ENCODE data around the gene PRLR. TPM values are rescaled to one million over a fixed set of nuclear protein-coding genes. Genes with fewer than 3 reads are reported as not detected.

Gene PRLR
- total RNA-seq, 1 donor from 2014 or later = 0.93 TPM

DNA sequence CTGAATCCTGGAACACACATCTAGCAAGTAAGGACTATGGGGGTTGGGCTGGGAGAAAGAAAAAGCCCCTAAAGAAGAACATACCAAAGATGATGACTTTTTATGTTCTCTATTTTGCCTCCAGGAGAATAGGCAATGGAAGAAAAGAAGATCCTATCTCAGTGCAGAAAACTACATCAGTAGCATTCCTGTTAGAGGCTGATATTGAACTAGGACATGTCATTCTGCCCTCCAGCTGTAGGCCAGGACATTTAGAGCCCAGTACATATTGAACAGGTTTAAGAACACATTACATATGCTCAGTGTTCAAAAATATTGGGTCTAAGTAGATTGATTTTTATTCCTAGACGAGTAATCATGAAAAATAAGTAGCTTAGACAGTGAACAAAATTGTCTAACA is 24.7 kb downstream of the PRLR start:
- TF ChIP-seq EZH2 (IDR thresholded peaks at IDR 0.05; ENCODE audit: insufficient read depth, low read length) = no peak
- TF ChIP-seq, protein P1, sequence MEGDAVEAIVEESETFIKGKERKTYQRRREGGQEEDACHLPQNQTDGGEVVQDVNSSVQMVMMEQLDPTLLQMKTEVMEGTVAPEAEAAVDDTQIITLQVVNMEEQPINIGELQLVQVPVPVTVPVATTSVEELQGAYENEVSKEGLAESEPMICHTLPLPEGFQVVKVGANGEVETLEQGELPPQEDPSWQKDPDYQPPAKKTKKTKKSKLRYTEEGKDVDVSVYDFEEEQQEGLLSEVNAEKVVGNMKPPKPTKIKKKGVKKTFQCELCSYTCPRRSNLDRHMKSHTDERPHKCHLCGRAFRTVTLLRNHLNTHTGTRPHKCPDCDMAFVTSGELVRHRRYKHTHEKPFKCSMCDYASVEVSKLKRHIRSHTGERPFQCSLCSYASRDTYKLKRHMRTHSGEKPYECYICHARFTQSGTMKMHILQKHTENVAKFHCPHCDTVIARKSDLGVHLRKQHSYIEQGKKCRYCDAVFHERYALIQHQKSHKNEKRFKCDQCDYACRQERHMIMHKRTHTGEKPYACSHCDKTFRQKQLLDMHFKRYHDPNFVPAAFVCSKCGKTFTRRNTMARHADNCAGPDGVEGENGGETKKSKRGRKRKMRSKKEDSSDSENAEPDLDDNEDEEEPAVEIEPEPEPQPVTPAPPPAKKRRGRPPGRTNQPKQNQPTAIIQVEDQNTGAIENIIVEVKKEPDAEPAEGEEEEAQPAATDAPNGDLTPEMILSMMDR (IDR thresholded peaks at IDR 0.05; ENCODE audit: insufficient read depth, low read depth, low read length) = no peak
- FAIRE-seq = no peak
- Histone ChIP-seq H2AFZ (ENCODE audit: low read depth, low read length) (no peak overlapping the region), H3K9me3 (ENCODE audit: insufficient read depth, low read depth, low read length) (no peaks in the 10 kb centered on the region), H3K27ac (ENCODE audit: low read depth, low read length) (no peak overlapping the region), H3K79me2 (ENCODE audit: insufficient read depth, low read length) (no peaks in the 10 kb centered on the region), H3K9ac (ENCODE audit: low read length) (no peak overlapping the region), H3K27me3 (ENCODE audit: insufficient read depth, low read length) (peaks cover 5% of the 10 kb centered on the region), H3K4me3 (ENCODE audit: insufficient read depth, low read depth, low read length) (no peak overlapping the region), H3K4me1 (ENCODE audit: insufficient read depth, low read length) (no peaks in the 10 kb centered on the region), H4K20me1 (ENCODE audit: insufficient read depth, low read length) (no peaks in the 10 kb centered on the region), H3K4me2 (ENCODE audit: low read length) (no peak overlapping the region), H3K36me3 (ENCODE audit: insufficient read depth, low read length) (no peaks in the 10 kb centered on the region)
- DNase-seq (ENCODE audit: low read depth) = no peak
- Mint-ChIP-seq H3K9me3 (ENCODE audit: unreplicated experiment) (no peaks in the 10 kb centered on the region), H3K4me1 (ENCODE audit: low read depth, unreplicated experiment) (no peaks in the 10 kb centered on the region), H3K27ac (ENCODE audit: unreplicated experiment) (no peak overlapping the region), H3K27me3 (ENCODE audit: low read depth, unreplicated experiment) (no peaks in the 10 kb centered on the region), H3K36me3 (ENCODE audit: low read depth, unreplicated experiment) (no peaks in the 10 kb centered on the region), H3K4me3 (ENCODE audit: unreplicated experiment) (no peak overlapping the region)

- H3K4me3 ChIP-seq (ENCODE audit: insufficient read depth, low read depth, low read length) = no peak overlapping the region
- H2AFZ ChIP-seq (ENCODE audit: low read depth, low read length) = no peak overlapping the region
- Mint-ChIP-seq H3K27me3 (ENCODE audit: low read depth, unreplicated experiment) (no peaks in the 10 kb centered on the region), H3K9me3 (ENCODE audit: unreplicated experiment) (no peaks in the 10 kb centered on the region), H3K36me3 (ENCODE audit: low read depth, unreplicated experiment) (no peaks in the 10 kb centered on the region), H3K27ac (ENCODE audit: unreplicated experiment) (no peak overlapping the region), H3K4me1 (ENCODE audit: low read depth, unreplicated experiment) (no peaks in the 10 kb centered on the region), H3K4me3 (ENCODE audit: unreplicated experiment) (no peak overlapping the region)
- H3K79me2 ChIP-seq (ENCODE audit: insufficient read depth, low read length) = no peaks in the 10 kb centered on the region
- no peaks in the 10 kb centered on the region for H3K36me3 ChIP-seq (ENCODE audit: insufficient read depth, low read length)
- no peaks in the 10 kb centered on the region for H3K4me1 ChIP-seq (ENCODE audit: insufficient read depth, low read length)
- H3K27ac ChIP-seq (ENCODE audit: low read depth, low read length) = no peak overlapping the region
- no peak for TF ChIP-seq EZH2 (IDR thresholded peaks at IDR 0.05; ENCODE audit: insufficient read depth, low read length)
- TF ChIP-seq, protein P1 (IDR thresholded peaks at IDR 0.05; ENCODE audit: insufficient read depth, low read depth, low read length) = no peak
- peaks cover 5% of the 10 kb centered on the region for H3K27me3 ChIP-seq (ENCODE audit: insufficient read depth, low read length)
- DNase-seq (ENCODE audit: low read depth) (no peak), FAIRE-seq (peak; percentile 5)
- H3K9ac ChIP-seq (ENCODE audit: low read length) = no peak overlapping the region
- no peaks in the 10 kb centered on the region for H4K20me1 ChIP-seq (ENCODE audit: insufficient read depth, low read length)
- no peak overlapping the region for H3K4me2 ChIP-seq (ENCODE audit: low read length)
- H3K9me3 ChIP-seq (ENCODE audit: insufficient read depth, low read depth, low read length) = no peaks in the 10 kb centered on the region
Measured at GRCh38 chr5:35205186-35205585, 25.1 kb downstream of the PRLR start.

DNA sequence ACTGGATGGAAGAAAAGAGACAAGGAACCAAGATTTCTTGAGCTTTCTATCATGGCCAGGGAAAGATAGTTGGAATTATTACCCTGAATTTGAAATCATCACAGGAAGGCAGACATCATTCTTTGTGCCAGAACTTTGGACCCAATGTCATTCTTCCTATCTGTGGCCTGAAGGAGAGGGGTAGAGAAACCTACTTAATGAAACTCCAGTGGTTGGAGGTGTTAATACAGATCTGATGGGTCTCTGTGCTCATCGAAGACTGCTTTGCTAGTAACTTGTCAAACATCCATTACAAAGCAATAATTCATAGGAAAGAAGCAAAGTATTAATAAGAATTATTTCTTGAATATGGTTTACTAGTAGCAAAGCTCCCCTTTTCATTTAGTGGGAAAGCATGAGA is 26.9 kb downstream of the PRLR start:
- H3K9ac ChIP-seq (ENCODE audit: low read length) = no peak overlapping the region
- Mint-ChIP-seq H3K4me1 (ENCODE audit: low read depth, unreplicated experiment) (peaks cover 5% of the 10 kb centered on the region), H3K4me3 (ENCODE audit: unreplicated experiment) (no peak overlapping the region), H3K9me3 (ENCODE audit: unreplicated experiment) (no peaks in the 10 kb centered on the region), H3K27me3 (ENCODE audit: low read depth, unreplicated experiment) (no peaks in the 10 kb centered on the region), H3K36me3 (ENCODE audit: low read depth, unreplicated experiment) (no peaks in the 10 kb centered on the region), H3K27ac (ENCODE audit: unreplicated experiment) (no peak overlapping the region)
- peaks cover 9% of the 10 kb centered on the region for H3K27me3 ChIP-seq (ENCODE audit: insufficient read depth, low read length)
- DNase-seq (ENCODE audit: low read depth) = no peak
- no peaks in the 10 kb centered on the region for H4K20me1 ChIP-seq (ENCODE audit: insufficient read depth, low read length)
- no peaks in the 10 kb centered on the region for H3K79me2 ChIP-seq (ENCODE audit: insufficient read depth, low read length)
- no peak overlapping the region for H3K4me2 ChIP-seq (ENCODE audit: low read length)
- H3K36me3 ChIP-seq (ENCODE audit: insufficient read depth, low read length) = no peaks in the 10 kb centered on the region
- no peak overlapping the region for H3K4me3 ChIP-seq (ENCODE audit: insufficient read depth, low read depth, low read length)
- no peak for FAIRE-seq
- no peak overlapping the region for H2AFZ ChIP-seq (ENCODE audit: low read depth, low read length)
- H3K27ac ChIP-seq (ENCODE audit: low read depth, low read length) = no peak overlapping the region
- no peaks in the 10 kb centered on the region for H3K9me3 ChIP-seq (ENCODE audit: insufficient read depth, low read depth, low read length)
- H3K4me1 ChIP-seq (ENCODE audit: insufficient read depth, low read length) = peaks cover under 1% of the 10 kb centered on the region
- no peak for TF ChIP-seq EZH2 (IDR thresholded peaks at IDR 0.05; ENCODE audit: insufficient read depth, low read length)
- TF ChIP-seq, protein P1 (IDR thresholded peaks at IDR 0.05; ENCODE audit: insufficient read depth, low read depth, low read length) = no peak

Data from astrocyte (in vitro differentiated cells and primary cell).